ENCODE measurements around the gene NDST1.

Gene NDST1

GRCh38 chr5:150590979-150591695 is 83.2 kb downstream of the NDST1 start:
- no peak for FAIRE-seq

DNA sequence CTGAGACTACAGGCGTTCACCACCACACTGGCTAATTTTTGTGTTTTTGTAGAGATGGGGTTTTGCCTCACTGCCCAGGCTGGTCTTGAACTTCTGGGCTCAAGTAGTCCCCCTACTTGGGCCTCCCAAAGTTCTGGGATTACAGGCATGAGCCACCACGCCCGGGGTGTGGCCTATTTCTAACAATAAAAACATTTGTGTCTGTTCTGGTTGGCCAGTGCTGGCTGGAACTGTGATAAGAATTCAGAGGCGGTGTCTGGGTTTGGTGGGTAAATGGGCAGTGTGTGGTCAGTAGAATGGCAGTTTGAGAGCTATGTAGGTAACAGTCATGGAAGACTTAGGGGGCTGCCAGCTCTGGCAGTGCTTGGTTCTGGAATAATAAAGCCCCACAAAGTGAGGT is 85.7 kb downstream of the NDST1 start:
- no peak for FAIRE-seq

GRCh38 chr5:150593996-150594395 is 86.1 kb downstream of the NDST1 start:
- FAIRE-seq: no peak

GRCh38 chr5:150595466-150596031 is 87.6 kb downstream of the NDST1 start:
- no peak for FAIRE-seq

GRCh38 chr5:150596313-150596712 is 88.4 kb downstream of the NDST1 start:
- FAIRE-seq: no peak

GRCh38 chr5:150596826-150597225 is 88.9 kb downstream of the NDST1 start:
- no peak for FAIRE-seq

- FAIRE-seq: no peak
Observed at GRCh38 chr5:150598006-150598405, 90.1 kb downstream of the NDST1 start.

GRCh38 chr5:150598821-150599273 is 90.9 kb downstream of the NDST1 start:
- no peak for FAIRE-seq

DNA sequence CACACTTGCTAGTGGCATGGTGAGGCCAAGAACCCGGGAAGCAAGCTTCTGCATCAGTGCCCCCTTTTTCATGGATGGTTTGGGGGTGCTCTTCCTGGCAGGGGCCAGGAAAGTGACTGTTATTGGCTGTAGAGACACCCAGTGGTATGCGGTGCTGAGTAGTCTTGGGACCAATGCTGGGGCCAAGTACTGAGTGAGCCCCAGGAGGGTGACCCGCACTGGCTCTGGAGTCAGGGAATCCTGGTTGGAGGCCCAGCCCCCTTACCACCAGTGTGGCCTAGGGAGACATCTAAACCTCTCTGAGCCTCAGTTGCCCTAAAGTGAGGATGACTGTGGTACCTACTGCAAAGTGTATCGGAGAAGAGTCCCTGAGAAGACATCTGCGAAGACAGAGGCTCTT is 91.3 kb downstream of the NDST1 start:
- FAIRE-seq: no peak

GRCh38 chr5:150599917-150600511 is 92.1 kb downstream of the NDST1 start:
- no peak for FAIRE-seq

DNA sequence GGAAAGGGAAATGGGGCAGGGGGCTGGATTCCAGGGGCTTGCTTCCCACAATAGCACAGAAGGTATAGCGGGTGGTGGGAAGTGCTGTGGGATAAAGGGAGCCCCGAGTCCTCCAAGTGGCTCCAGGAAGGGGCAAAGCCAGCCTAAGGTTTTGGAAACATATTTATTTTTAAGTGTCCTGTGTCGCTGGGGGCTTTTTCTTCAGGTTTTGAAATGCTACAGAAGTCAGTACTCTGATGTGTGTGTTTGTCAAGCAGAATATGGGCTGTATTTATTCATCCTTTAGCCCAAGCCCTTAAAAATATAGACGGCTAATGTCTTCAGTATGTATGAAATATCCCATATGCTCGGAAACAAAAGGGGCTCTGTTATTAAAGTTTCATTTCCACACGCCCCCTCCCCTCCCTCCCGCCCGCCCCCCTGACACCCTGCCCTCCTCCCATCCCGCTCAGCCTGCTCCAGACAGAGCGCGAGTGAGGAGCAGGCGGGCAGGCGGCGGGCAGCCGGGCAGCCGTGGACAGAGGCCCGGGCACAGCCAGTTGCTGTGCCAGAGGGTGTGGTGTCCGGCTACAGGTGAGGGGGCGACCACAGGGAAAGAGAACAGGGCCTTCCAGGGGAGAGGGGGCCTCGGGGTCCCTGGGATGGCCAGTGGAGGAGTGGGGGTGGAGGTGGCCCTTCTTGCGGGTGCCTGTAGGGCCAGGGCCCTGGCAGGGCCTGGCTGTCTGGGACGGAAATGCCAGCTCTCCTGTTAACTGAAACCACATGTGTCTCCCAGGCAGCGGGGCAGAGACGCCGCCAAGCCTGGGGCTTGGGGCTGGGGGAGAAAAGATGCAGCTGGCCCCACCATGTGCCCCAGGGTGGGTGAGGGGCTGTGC is 92.9 kb downstream of the NDST1 start:
- FAIRE-seq: no peak

GRCh38 chr5:150601491-150602345 is 93.8 kb downstream of the NDST1 start:
- no peak for FAIRE-seq

DNA sequence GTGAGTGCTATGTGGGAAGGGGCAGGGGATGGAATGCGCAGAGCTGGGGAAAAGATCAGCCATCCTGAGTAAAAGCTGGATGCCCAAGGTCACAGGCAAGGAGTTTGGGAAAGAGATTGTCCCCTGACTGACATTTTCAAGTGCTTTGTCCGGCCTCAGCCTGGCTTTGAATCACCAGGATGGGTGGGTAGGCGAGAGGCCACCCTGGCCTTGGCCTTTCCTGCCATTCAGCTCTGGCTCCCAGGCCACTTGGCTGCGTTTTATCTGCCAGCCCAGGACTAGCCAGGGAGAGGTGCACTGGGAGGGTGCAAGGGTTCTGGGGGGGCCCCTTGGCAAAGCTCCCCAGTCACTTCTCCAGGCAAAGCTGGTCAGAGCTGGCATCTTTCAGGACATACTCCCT is 95.1 kb downstream of the NDST1 start:
- no peak for FAIRE-seq

DNA sequence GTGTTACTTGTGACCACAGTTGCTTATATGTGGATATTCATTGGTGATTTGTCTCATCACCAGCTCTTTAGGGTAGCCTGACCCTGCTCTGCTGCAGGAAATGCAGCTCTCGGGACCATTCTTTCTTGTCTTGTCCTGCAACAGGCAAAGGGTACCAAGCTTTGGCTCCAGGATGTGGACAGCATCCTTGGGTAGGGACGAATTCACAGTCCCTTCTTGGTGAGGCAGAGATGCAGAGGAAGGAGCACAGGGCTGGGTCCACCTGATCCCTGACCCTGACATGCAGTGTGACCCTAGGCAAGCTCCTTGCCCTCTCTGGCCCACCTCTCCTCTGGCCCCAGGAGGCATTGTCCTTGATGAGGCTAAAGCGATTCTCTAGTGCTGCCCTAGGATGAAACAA is 95.6 kb downstream of the NDST1 start:
- no peak for FAIRE-seq

GRCh38 chr5:150604010-150604409 is 96.1 kb downstream of the NDST1 start:
- no peak for FAIRE-seq

- no peak for FAIRE-seq
Observed at GRCh38 chr5:150604894-150605440, 97.0 kb downstream of the NDST1 start.

DNA sequence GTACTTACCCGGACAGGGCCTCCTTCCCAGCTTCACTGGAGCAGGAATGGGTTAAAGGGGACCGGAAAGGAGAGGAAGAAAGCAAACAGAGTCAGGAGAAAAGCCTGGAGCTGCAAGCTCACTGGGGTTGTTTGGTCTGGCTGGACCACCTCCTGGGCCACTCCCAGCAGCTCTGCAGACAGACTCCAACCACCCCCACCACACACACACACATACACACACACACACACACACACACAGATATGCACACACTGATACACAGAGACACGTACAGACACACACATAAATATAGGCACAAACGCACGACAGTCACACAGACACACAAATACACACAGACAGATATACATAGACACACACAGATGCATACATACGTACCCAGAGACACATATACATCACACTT is 97.6 kb downstream of the NDST1 start:
- FAIRE-seq: no peak

GRCh38 chr5:150606476-150606875 is 98.5 kb downstream of the NDST1 start:
- FAIRE-seq: no peak

GRCh38 chr5:150607105-150607504 is 99.2 kb downstream of the NDST1 start:
- FAIRE-seq: no peak

All from colon (tissue), 2 donors.